Measurements from ENCODE around the gene TAF11L2. TPM values are rescaled to one million over a fixed set of nuclear protein-coding genes. Genes with fewer than 3 reads are reported as not detected.
A peak's percentile ranks its signal among the peaks of the same experiment; 100 is the strongest.
"Not testable (repeated sequence)": the region's sequence is repeated elsewhere in the genome, so short reads cannot be mapped to it uniquely, and the experiment has no call there.

The TAF11L2 gene
- total RNA-seq, 1 donor from 2014 or later: not detected

DNA sequence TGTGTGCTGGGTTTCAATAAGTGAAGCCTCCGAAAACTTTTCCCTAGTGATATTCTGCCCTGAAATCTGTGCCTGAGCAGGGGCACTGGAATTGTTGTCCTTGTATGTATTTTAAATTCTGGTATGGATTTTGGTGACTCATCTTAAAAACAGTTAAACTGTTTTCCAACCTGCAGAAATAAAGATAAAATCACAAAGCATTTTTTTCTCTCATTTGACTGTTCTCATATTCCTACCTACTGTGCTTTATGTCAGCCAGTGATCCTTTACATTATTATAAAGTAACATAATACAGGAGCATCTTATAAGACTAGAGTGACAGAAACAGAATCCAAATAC, 10.9 kb upstream of the TAF11L2 start:
- intact Hi-C loops (cut with micrococcal nuclease): no loop called here
- no peaks in the 10 kb centered on the region for H3K27me3 Mint-ChIP-seq (ENCODE audit: low read depth)
- no peaks in the 10 kb centered on the region for H3K36me3 Mint-ChIP-seq (ENCODE audit: low read depth)
- no peaks in the 10 kb centered on the region for H3K4me1 Mint-ChIP-seq (ENCODE audit: low read depth)
- no peak overlapping the region for H3K4me3 Mint-ChIP-seq (ENCODE audit: low read depth)
- no peak for DNase-seq (ENCODE audit: low spot score)
- no peak overlapping the region for H3K27ac Mint-ChIP-seq
- peaks cover 22% of the 10 kb centered on the region for H3K9me3 Mint-ChIP-seq

DNA sequence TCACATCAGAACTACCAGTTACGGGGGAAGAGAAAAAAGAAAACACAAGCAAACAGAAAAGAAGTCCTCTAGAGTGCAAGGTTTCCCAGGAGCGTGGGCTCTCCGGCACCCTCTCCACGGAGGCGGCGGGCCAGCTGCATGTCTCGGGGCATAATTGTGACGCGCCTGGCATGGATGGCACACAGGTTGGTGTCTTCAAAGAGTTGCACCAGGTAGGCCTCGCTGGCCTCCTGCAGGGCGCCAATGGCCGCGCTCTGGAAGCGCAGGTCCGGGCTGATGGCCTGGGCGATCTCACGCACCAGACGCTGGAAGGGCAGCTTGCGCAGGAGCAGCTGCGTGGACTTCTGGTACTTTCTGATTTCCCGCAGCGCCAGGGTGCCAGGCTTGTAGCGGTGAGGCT, 6.8 kb upstream of the TAF11L2 start:
- H3K27ac Mint-ChIP-seq; intact Hi-C loops (cut with micrococcal nuclease); H3K4me3 Mint-ChIP-seq (ENCODE audit: low read depth); H3K27me3 Mint-ChIP-seq (ENCODE audit: low read depth); DNase-seq (ENCODE audit: low spot score); H3K4me1 Mint-ChIP-seq (ENCODE audit: low read depth); H3K36me3 Mint-ChIP-seq (ENCODE audit: low read depth): not testable (repeated sequence)
- peaks cover 23% of the 10 kb centered on the region for H3K9me3 Mint-ChIP-seq

DNA sequence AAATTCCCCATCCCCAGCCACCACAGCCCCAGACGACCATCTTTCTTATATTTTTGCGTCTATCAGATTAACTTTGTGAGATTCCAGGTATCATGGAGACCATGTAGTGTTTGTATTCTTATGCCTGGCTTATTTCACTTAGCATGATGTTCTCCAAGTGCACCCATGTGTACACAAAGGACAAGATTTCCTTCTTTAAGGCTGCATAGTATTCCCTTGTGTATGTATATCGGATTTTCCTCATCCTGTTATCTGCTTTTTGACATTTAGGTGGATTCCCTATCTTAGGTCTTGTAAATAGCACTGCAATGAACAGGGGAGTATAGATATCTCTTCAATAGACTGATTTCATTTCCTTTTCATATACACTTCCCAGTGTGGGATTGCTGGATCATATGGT, 5.3 kb upstream of the TAF11L2 start:
- Mint-ChIP-seq H3K27ac (no peak overlapping the region), H3K9me3 (peaks cover 23% of the 10 kb centered on the region), H3K4me3 (ENCODE audit: low read depth) (no peak overlapping the region), H3K27me3 (ENCODE audit: low read depth) (no peaks in the 10 kb centered on the region), H3K4me1 (ENCODE audit: low read depth) (no peaks in the 10 kb centered on the region), H3K36me3 (ENCODE audit: low read depth) (no peaks in the 10 kb centered on the region)
- intact Hi-C loops (cut with micrococcal nuclease): no loop called here
- DNase-seq (ENCODE audit: low spot score): no peak

DNA sequence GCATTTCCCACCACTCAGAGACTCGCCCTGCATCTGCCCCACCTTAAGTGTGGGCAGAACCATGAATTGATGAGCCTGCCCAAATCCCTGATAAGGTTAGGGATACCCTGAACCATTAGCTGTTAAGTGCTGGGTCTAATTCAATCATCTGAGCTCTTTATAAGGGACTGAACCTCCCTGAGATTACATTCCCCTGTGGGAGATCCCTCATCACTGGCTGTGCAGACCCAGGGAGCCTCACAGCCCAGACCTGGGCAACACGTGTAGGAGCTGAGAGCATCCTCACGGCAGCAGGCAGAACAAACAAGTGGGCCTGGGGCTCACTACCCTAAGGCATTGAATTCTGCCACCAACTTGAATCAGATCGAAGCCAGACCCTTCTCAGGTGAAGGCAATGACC, 585 bp upstream of the TAF11L2 start:
- Mint-ChIP-seq H3K9me3 (peaks cover 15% of the 10 kb centered on the region), H3K27ac (no peak overlapping the region), H3K27me3 (ENCODE audit: low read depth) (no peaks in the 10 kb centered on the region), H3K4me3 (ENCODE audit: low read depth) (no peak overlapping the region), H3K4me1 (ENCODE audit: low read depth) (no peaks in the 10 kb centered on the region), H3K36me3 (ENCODE audit: low read depth) (no peaks in the 10 kb centered on the region)
- intact Hi-C loops (cut with micrococcal nuclease): no loop called here
- DNase-seq (ENCODE audit: low spot score): no peak

DNA sequence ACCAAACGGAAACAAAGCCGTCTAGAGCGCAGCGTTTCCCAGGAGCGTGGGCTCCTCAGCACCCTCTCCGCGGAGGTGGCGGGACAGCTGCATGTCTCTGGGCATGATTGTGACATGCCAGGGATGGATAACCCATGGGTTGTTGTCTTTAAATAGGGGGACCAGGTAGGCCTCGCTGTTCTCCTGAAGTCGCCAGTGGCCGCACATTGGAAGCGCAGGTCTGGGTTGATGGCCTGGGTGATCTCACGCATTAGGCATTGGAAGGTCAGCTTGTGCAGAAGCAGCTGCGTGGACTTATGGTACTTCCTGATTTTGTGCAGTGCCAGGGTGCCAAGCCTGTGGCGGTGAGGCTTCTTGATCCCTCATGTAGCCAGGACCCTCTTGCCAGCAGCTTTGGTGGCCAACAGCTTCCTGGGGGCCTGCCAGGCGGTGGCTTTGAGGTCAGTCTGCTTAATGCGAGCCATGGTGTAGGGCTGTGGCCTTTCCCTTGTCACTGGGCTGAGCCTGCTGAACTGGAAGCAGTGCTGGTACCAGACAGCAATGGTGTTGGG, 13.8 kb downstream of the TAF11L2 start:
- Mint-ChIP-seq H3K27me3 (ENCODE audit: low read depth) (no peaks in the 10 kb centered on the region), H3K4me3 (ENCODE audit: low read depth) (no peak overlapping the region), H3K27ac (no peak overlapping the region), H3K4me1 (ENCODE audit: low read depth) (no peaks in the 10 kb centered on the region), H3K36me3 (ENCODE audit: low read depth) (no peaks in the 10 kb centered on the region), H3K9me3 (peaks cover 19% of the 10 kb centered on the region)
- no peak for DNase-seq (ENCODE audit: low spot score)
- intact Hi-C loops (cut with micrococcal nuclease): no loop called here

DNA sequence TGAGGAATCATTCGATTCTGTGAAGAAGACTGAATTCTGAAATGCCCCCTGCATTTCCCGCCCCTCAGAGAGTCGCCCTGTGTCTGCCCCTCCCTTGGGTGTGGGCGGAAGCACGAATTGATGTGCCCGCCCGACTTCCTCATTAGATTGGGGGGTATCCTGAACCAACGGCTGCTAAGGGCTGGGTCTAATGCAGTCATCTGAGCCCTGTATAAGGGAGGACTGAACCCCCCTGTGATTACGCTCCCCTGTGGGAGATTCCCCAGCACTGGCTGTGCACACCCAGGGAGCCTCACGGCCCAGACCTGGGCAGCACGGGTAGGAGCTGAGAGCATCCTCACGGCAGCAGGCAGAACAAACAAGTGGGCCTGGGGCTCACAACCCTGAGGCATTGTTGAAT, 19.5 kb downstream of the TAF11L2 start:
- H3K4me3 Mint-ChIP-seq (ENCODE audit: low read depth); H3K27me3 Mint-ChIP-seq (ENCODE audit: low read depth); H3K4me1 Mint-ChIP-seq (ENCODE audit: low read depth); H3K27ac Mint-ChIP-seq; H3K9me3 Mint-ChIP-seq; H3K36me3 Mint-ChIP-seq (ENCODE audit: low read depth); intact Hi-C loops (cut with micrococcal nuclease): not testable (repeated sequence)
- peak; percentile 9 for DNase-seq (ENCODE audit: low spot score)

DNA sequence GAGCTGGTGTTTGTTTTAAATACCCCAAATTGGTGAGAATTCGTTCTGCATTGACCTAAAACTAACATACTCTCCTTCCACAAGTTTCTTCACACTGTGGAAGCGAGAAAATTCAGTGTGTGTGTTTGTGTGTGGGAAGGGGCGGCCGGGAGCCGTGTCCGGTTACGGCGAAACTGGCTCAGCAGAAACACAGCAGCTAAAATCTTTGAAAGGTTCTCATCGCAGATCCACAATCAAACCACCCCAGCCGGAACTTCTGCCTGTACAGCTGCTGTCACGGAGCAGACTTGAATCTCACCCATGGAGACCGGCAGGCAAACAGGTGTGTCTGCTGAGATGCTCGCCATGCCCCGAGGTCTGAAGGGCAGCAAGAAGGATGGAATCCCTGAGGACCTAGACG, 20.0 kb downstream of the TAF11L2 start, which contains the start of gene TAF11L3:
Gene TAF11L3 (plus strand): TSS at position 301 of the 400 bp plus-strand sequence.
- DNase-seq (ENCODE audit: low spot score); H3K4me1 Mint-ChIP-seq (ENCODE audit: low read depth); H3K9me3 Mint-ChIP-seq; intact Hi-C loops (cut with micrococcal nuclease); H3K4me3 Mint-ChIP-seq (ENCODE audit: low read depth); H3K27ac Mint-ChIP-seq; H3K27me3 Mint-ChIP-seq (ENCODE audit: low read depth); H3K36me3 Mint-ChIP-seq (ENCODE audit: low read depth): not testable (repeated sequence)

DNA sequence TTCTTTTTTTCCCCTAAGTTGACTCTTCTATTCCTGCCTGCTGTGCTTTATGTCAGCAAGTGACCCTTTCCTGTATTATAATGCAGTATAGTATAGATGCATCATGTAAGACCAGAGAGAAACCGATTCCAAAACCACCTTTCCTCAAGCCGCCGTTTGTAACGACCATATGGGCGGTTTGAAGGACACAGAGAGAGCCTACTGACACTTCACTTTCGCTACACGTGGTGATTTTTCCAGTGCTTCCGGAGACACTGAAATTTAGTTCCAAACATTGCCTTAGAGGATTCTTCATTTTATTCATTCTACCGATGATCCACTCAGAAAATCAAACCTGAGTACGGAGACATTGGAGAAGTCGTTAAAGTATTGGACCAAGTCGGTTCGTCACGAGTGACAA, 21.5 kb downstream of the TAF11L2 start:
- DNase-seq (ENCODE audit: low spot score); intact Hi-C loops (cut with micrococcal nuclease); H3K4me3 Mint-ChIP-seq (ENCODE audit: low read depth); H3K9me3 Mint-ChIP-seq; H3K27me3 Mint-ChIP-seq (ENCODE audit: low read depth); H3K4me1 Mint-ChIP-seq (ENCODE audit: low read depth); H3K27ac Mint-ChIP-seq; H3K36me3 Mint-ChIP-seq (ENCODE audit: low read depth): not testable (repeated sequence)

DNA sequence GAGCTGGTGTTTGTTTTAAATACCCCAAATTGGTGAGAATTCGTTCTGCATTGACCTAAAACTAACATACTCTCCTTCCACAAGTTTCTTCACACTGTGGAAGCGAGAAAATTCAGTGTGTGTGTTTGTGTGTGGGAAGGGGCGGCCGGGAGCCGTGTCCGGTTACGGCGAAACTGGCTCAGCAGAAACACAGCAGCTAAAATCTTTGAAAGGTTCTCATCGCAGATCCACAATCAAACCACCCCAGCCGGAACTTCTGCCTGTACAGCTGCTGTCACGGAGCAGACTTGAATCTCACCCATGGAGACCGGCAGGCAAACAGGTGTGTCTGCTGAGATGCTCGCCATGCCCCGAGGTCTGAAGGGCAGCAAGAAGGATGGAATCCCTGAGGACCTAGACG, 23.5 kb downstream of the TAF11L2 start, which contains the start of gene TAF11L4:
Gene TAF11L4 (plus strand): TSS at position 301 of the 400 bp plus-strand sequence.
- H3K4me1 Mint-ChIP-seq (ENCODE audit: low read depth); H3K27me3 Mint-ChIP-seq (ENCODE audit: low read depth); H3K27ac Mint-ChIP-seq; intact Hi-C loops (cut with micrococcal nuclease); H3K36me3 Mint-ChIP-seq (ENCODE audit: low read depth); H3K4me3 Mint-ChIP-seq (ENCODE audit: low read depth); DNase-seq (ENCODE audit: low spot score); H3K9me3 Mint-ChIP-seq: not testable (repeated sequence)

DNA sequence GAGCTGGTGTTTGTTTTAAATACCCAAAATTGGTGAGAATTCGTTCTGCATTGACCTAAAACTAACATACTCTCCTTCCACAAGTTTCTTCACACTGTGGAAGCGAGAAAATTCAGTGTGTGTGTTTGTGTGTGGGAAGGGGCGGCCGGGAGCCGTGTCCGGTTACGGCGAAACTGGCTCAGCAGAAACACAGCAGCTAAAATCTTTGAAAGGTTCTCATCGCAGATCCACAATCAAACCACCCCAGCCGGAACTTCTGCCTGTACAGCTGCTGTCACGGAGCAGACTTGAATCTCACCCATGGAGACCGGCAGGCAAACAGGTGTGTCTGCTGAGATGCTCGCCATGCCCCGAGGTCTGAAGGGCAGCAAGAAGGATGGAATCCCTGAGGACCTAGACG, 26.9 kb downstream of the TAF11L2 start, which contains the start of gene TAF11L5:
Gene TAF11L5 (plus strand): TSS at position 301 of the 400 bp plus-strand sequence.
- H3K27me3 Mint-ChIP-seq (ENCODE audit: low read depth); H3K4me3 Mint-ChIP-seq (ENCODE audit: low read depth); H3K4me1 Mint-ChIP-seq (ENCODE audit: low read depth); H3K9me3 Mint-ChIP-seq; intact Hi-C loops (cut with micrococcal nuclease); DNase-seq (ENCODE audit: low spot score); H3K27ac Mint-ChIP-seq; H3K36me3 Mint-ChIP-seq (ENCODE audit: low read depth): not testable (repeated sequence)

DNA sequence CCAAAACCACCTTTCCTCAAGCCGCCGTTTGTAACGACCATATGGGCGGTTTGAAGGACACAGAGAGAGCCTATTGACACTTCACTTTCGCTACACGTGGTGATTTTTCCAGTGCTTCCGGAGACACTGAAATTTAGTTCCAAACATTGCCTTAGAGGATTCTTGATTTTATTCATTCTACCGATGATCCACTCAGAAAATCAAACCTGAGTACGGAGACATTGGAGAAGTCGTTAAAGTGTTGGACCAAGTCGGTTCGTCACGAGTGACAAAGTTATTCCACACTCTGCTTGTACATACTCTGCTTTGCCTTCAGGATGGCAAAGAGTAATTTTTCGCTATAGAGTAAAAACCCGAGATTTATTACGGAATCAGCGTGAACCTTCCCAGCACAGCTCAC, 28.5 kb downstream of the TAF11L2 start:
- H3K27me3 Mint-ChIP-seq (ENCODE audit: low read depth); intact Hi-C loops (cut with micrococcal nuclease); H3K4me3 Mint-ChIP-seq (ENCODE audit: low read depth); H3K27ac Mint-ChIP-seq; H3K4me1 Mint-ChIP-seq (ENCODE audit: low read depth); H3K9me3 Mint-ChIP-seq; H3K36me3 Mint-ChIP-seq (ENCODE audit: low read depth): not testable (repeated sequence)
- DNase-seq (ENCODE audit: low spot score): peak; percentile 12

DNA sequence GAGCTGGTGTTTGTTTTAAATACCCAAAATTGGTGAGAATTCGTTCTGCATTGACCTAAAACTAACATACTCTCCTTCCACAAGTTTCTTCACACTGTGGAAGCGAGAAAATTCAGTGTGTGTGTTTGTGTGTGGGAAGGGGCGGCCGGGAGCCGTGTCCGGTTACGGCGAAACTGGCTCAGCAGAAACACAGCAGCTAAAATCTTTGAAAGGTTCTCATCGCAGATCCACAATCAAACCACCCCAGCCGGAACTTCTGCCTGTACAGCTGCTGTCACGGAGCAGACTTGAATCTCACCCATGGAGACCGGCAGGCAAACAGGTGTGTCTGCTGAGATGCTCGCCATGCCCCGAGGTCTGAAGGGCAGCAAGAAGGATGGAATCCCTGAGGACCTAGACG, 30.3 kb downstream of the TAF11L2 start, which contains the start of gene TAF11L6:
Gene TAF11L6 (plus strand): TSS at position 301 of the 400 bp plus-strand sequence.
- H3K9me3 Mint-ChIP-seq; H3K27me3 Mint-ChIP-seq (ENCODE audit: low read depth); H3K4me3 Mint-ChIP-seq (ENCODE audit: low read depth); intact Hi-C loops (cut with micrococcal nuclease); H3K27ac Mint-ChIP-seq; H3K36me3 Mint-ChIP-seq (ENCODE audit: low read depth); H3K4me1 Mint-ChIP-seq (ENCODE audit: low read depth); DNase-seq (ENCODE audit: low spot score): not testable (repeated sequence)
